Measurements from ENCODE around the gene CEP70.

- TF ChIP-seq EZH2 (IDR thresholded peaks at IDR 0.05; ENCODE audit: insufficient read depth, poor library complexity, severe bottlenecking) (no peak), EZH2phosphoT487 (IDR thresholded peaks at IDR 0.05; ENCODE audit: insufficient read depth, low read depth) (no peak)
Measured at GRCh38 chr3:138477801-138478200, 116.3 kb downstream of the CEP70 start.

Data from GM23248 (cell line).